DMS 273 treated with DMSO at 0.1 percent for 48 hours (cell line): Measurements from ENCODE around the gene PLPP1.

Experiments
- DNase-seq: peaks from one replicate; lab custom pipeline; 2025; lab: John Stamatoyannopoulos, UW

Gene PLPP1

DNA sequence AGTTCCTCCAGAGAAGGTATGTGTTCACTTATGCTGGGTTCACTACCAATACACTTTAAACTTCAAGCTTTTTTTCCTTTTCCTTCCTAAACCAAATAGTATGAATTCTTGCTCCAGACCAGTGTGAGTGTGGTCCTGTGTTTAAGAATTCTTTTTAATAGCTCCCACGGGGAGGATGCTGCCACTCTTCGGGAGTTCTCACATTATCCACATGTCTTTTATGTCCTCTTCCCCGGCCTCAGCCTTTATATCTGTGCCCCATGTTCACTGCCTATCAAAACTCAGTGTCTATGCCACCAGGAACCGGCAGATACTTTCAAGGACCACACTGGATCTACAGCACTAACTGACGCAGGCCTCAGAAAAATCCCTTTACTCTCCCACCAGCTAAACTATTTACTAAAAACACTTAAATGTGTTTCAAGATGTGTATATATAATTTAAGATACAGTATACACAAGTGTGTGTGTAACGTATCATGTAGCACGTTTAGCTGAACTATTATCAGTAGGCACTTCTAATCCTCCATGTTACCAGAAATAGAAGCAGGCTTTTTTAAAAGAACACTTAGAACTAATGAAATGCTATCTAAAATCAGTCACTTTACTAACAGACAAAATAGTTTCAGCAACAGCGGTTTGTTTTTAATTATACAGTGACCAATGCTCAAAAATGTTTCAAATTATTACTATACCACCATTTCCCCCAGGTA is 88.0 kb downstream of the PLPP1 start:
- DNase-seq: no peak

DNA sequence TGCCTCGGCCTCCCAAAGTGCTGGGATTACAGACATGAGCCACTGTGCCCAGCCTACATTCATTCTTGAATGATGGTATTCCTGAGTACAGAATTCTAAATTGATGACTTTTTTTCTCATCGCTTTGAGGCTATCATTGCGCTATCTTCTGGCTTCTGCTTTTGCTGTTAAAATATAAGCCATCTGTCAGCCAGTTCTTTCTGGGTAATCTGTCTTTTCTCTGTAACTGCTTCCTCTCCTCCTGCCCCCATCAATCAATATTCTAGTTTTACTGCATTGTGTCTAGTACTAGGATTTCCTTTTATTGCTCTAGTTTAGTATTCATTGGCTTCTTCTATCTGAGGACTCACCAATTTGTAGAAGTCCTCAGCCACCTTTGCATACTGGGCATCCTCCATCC is 89.0 kb downstream of the PLPP1 start:
- DNase-seq: no peak

DNA sequence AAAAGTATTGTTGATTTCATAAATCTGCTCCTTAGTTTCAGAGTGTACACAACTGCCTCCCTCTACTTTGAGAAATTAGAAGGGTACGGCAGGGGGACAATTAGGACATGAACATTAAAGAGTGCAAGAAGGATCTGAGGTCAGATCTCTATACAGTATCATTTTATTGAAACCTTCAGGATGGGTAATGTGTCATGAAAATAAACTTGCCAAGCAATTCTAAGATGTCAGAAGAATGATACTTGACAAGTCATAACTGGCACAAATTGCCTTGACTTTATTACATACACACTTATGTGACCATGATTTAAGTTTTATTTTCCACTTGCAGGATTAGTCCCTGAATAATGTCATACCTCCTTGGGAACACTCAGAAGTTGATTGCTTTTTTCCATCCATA is 92.8 kb downstream of the PLPP1 start:
- no peak for DNase-seq

DNA sequence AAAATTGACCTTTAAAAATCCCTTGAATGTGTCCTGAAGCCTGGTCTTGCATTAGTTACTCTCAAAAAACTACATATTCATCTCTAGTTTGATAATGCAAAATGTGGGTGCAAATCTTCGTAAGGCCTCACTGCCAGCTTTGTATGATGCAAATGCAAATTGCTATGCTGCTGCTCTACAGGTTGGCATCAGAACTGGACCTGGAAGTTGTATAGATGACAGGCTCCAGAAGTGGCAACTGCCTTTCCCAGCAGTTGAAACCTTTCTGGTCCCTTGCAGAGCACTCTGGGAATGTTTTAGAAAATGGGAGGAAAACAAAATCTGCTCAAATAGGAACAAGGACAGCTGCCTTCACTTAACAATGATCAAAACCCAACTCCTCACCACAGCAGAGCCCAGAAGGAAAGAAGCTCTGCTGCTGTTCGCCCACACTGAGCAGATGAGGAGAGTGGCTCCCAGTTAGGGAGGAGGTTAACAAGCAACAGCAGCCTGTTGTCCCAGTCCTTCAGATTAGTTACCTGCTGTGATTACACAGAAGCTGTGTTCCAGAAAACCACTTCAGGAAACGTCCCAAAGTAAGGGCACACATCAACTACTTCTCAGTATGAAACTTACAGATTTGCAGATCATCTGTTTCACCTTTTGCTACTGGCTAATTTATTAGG is 93.5 kb downstream of the PLPP1 start:
- no peak for DNase-seq

DNA sequence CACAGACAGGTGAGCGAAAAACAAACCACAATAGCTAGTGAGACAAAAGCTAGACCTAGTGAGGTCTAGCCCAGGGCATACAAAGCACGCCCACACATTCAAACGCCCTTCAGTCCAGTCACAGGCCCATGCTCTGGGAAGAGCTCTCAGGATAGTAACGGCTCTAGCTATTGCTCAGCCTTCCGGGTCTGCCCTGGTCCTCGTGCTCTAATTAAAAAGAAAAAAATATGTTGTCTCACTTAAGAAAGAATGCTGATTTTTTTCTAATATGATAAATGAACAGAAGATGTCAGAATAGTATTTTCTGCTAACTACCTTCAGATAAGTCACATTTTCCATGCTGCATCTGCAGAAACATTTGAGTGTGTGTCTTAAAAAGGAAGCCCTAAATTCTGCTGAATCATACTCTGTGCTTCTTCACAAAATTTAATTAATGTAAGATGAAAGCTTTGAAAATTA is 94.5 kb downstream of the PLPP1 start:
- no peak for DNase-seq

DNA sequence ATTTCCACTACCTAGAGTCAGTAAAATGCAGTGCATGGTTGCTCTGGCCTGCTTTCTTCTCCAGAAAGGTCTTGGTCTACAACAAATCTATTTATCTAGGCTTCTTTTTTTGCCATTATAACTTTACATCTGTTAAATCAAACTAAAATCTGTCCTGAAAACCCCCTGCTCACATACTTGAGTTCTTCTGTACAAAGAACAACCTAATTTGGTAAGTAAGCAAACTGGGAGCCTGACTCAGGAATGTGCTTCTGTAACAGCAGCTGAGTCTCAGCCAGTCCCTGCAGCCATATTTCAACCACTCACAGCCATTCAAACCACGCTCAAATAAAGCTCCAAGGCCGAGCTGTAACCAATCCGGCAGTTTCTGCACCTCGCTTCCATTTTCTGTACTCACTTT is 95.8 kb downstream of the PLPP1 start:
- no peak for DNase-seq

DNA sequence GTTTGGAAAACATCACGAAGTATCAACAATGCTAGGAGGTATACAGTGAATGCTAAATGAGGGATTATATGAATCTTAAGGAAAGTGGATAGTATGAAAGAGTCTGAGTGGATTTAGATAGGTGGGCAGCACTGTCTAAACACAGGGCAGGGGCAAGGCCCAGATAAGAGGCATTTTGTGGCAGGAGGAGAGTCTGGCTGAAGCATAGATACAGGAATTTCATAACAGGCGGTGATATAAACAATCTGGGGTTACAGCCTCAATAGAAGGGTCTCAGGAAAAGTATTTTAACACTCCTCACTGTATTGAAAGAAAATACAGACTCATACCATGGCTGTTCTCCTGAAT is 96.9 kb downstream of the PLPP1 start:
- DNase-seq: no peak

DNA sequence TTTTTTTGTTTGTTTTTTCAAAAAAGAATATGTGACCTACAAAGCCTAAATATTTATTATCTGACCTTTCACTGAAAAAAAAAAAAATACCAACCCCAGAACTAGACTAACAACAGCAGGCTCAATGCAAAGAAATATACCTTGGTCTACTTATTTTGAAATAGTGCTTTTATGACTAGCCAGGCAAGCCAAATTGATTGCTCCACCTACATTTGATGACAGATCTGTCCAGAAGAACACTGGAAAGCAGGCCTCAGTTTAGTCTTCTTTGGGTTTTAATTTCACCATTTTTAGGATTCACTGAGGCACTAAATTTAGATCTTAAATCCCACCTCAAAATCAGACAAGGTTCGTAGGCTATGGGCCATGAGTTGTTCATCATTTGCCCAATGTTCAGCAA is 97.3 kb downstream of the PLPP1 start:
- DNase-seq: no peak

DNA sequence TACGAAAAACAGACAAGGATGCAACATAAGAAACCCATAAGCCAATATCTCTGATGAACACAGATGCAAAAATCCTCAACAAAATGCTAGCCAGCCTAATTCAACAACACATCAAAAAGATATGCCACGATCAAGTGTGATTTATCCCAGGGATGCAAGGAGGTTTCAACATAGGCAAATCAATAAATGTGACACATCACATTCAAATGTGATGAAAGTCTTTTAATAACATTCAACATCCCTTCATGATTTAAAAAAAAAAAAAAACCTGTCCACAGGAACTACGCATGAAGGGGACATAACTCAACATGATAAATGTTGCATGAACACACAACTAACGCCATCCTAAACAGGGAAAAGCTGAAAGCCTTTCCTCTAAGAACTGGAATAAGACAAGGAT is 102.2 kb downstream of the PLPP1 start:
- no peak for DNase-seq

DNA sequence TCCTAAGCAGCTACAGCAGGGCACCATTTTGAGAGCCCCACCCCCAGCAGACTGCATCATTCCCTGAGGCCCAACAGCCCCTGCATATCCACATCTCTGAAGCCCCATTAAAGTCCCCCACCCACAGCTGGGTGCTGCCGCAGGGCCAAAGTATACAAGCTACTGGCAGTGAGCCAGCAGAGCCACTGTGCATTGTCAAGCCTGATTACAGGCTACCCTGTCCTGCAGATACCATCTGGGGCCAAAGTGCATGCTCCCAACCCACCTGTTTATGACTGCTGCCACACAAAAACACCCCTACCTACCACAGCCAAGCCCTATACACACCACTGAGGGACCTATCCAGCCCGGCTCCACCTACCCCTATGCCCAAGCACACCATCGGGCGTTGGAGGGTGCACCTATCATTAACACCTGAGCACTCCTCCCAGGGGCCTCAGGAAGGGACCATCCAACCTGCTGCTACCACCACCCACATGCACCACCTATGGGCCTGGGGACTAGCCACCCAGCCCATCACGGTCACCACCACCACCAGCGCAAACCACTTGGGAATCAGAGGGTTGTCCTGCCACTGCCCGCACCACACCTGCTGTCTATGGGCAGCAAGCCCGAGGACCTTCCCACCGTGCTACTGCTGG is 105.0 kb downstream of the PLPP1 start:
- no peak for DNase-seq

DNA sequence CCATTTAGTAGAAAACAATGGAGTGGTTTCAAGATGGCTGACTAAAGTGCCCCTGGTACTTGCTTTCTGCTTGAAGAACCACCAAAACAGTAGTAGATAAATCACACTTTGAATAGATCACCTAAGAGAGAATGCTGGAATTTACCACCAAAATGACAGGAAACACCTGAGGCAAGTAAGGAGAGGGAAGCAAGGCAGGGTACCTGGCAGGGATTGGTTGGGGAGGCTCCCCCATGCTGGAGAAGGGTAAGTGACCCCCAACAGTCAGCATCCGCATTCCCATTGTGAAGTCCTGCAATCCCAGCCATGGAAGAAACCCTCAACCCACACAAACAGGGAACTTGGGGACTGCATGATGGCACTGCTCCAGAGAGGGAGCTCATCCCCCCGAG is 105.5 kb downstream of the PLPP1 start:
- DNase-seq: no peak

DNA sequence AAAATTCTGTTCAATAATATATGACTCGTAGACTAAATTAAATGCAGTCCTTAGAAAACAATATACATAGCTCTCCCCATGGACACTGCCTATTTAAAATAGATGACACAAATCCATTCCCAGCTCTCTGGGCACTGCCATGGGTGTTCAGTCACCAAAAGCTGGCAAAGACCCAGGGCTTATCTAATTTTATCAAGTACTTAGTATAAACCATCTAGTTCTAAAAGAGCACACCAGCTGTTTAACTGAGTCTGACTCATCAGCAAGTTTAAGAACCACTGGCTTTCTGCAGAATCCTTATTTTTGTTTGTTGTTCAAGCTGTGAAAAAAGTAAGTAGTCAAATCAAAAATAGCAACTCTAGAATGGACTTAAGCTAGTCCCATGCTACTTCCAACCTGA is 107.6 kb downstream of the PLPP1 start:
- peak; percentile 15 for DNase-seq

DNA sequence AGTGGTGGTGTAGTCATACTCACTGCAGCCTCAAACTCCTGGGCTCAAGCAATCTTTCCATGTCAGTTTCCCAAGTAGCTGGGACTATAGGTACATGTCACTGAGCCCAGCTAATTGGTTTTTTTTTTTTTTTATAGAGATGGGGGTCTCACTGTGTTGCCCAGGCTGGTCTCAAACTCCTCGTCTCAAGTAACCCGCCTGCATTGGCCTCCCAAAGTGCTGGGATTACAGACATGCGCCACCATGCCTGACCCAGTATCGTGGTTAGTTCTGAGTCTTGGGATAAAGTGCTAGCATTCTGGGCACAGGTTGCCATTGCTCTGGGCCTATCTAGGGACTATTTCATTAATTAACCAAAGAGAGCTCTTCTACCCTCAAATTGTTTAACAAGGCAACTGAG is 108.3 kb downstream of the PLPP1 start:
- no peak for DNase-seq

DNA sequence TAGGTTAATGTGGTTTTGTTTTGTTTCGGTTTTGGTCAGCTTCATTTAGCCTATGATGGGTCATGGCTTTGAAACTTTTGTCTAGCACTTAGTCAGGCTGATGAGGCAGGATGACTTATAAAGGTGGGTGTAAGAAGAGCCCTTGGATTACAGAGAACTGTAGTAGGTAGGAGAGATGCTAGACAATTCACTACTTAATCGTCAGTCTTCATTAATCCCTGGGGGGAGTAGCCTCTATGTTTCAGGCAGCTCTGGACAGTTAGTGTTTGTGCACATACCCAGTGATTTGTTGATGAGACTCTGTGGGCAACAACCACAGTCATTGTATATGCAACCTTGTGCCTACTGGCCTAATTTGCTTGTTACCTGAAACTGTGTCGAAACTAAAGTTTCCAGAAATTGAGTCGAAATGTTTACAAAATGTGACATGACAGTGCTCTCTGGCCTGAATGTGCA is 113.7 kb downstream of the PLPP1 start:
- no peak for DNase-seq

DNA sequence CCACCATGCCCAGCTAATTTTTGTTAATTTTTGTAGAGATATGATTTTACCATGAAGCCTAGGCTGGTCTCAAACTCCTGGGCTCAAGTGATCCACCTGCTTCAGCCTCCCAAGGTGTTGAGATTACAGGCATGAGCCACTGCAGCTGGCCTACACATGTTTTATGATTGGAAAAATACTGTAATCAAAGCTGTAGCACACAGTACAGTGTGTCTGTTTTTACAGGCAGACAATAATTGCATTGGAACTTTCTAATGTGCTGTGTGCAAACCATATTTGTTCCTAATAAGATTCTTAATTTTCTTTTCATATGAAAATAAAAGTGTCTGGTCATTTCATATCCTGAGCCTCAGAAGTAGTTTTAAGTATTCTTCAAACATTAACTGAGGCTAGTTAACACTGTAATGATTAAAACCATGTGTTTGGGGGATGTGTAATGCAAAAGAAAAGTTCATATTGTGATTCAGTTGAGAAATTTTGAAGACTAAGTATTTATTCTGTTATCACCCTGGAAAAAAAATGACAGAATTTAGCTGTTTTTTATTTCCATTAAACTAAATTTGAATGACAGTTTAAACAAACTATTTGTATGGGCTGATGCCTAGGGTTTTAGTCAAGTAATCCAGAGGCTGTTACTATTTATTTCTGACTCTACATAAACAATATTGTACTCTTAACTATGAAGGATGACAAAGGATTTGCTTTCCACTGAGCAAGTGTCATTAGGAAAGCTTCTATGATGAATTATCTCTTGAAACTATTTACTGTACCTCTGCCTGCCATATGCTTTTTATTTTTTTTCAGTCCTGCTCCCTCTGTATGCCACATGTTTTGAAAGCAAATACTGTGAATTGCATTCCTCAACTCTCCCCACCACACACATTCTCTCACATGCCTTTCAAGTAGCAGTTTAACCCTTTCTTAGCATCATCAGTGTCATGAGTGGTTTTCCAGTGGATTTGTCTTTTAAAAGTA is 115.5 kb downstream of the PLPP1 start:
- DNase-seq: no peak

DNA sequence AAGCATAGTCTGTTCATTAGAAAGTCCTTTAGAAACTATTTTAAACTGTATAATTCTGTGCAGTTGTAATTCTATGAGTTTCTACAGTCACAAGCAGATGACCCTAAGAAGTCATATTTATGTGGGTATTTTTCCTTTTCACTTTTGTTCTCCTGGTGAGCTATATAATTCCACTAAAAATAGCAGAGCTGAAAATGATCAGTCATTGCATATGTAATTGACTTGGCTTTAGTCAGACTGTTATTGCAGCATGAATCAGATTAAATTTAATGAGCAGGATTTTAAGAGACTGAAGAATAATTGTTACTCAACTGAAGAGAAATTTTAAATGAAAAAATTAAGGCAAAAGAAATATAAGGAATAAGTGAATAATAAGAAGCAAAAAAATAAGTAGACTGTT is 118.5 kb downstream of the PLPP1 start:
- DNase-seq: no peak

DNA sequence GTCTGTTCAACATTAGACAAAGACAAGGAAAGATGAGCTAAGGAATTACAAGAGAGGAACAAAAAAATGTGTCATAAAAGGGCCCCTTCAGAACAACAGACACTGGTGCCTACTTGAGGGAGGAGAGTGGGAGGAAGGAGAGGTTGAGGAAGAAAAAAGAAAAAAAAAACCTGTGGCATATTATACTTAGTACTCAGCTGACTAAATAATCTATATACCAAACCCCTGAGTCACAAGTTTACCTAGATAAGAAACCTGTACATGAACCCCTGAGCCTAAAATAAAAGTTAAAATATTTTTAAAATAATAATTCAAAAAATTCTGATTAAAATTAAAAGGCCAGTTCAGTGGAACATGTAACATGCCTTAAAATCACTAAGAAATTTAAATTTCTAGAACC is 119.7 kb downstream of the PLPP1 start:
- DNase-seq: no peak

DNA sequence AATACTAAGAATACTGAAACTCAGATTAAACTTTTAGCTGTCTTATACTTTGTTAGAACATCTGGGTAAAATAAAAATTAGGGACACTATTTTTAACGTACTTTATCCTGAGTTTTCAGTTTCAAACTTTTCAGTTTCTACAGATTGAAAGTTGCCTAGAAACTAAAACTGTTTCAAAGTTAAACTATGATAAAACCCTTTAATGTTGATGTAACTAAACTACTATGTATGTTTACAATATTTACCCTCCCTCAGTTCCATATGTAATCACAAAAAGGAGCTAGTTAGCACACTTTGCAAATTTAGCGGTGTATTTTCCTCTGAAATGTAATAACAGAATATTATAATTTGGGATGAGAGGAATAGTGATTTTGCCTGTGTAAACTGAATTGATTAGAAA is 121.1 kb downstream of the PLPP1 start:
- no peak for DNase-seq

DNA sequence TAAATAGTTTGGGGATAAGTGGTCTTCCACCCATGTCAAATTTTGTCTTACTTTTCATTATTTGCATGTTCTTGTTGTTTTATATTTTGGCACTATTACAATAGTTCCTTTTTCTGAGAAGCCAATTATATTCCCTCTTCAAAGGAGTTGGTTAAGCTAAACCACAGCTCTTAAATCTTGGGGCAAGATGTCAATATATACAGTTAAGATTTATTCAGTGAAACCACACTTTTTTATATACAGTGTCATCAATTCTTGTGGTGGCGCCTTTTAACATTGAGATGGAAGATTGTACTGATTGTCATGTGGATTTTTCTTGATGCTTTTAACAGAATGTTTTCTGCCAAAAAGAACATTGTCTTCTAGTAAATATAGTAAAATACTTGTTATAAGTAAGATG is 122.9 kb downstream of the PLPP1 start:
- DNase-seq: no peak

DNA sequence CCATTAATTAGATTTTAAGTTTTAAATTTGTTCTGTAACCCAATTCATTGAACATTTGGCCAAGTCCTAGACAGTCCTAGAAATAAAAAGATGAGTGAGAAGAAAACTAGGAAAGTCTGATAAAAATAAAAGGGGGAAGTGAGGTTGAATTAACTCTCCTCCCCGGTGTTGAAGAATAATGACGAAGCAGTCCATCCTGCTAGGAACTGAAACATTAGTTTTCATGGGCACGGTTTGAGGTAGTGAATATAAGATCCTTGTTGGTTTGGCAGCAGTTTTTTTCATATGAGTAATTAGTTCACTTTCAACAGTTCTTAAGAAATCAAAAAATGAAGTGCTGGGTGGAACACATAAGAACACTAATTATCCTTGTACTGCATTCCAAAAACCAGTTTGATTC is 123.9 kb downstream of the PLPP1 start:
- DNase-seq: no peak

DNA sequence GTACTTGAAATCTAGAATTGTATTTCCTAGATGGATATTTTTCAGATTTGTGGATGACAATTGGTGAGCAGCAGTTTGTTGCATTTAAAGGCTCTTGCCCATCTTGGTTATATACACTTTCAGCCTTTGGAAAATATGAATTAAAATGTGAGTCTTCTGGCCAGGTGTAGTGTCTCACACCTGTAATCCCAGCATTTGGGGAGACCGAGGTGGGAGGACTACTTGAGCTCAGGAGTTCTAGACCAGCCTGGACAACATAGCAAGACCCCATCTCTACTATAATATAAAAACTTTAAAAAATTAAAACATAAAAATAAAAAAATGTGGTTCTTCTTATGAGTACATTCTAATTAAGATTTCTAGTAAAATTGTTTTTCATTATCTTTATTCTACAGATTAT is 125.0 kb downstream of the PLPP1 start:
- no peak for DNase-seq

DNA sequence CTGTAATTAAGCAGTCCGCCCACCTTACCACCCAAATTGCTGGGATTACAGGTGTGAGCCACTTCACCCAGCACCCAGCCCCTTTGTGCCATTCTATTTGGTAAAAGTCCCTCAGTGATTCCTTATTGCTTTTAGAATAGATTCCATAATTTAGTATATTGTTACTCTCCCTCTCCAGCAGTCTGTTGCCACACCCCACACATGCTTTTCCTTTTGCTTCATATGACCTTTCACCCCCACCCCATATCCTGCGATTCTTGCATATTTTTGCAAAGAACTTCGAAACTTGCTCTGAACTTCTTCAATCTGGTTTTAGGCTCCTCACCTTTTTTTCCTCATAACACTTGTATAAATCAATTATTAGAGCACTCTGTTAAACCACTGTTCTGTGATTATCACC is 126.8 kb downstream of the PLPP1 start:
- DNase-seq: no peak
